ENCODE data around the gene PLCB2.

Gene PLCB2

GRCh38 chr15:40301467-40302179 lies 6.1 kb downstream of the PLCB2 start:
- DNase-seq, result no peak

- DNase-seq, result no peak
These were observed 7.0 kb downstream of the PLCB2 start for GRCh38 chr15:40300771-40301170.

GRCh38 chr15:40300367-40300766 lies 7.4 kb downstream of the PLCB2 start:
- DNase-seq, result no peak

GRCh38 chr15:40298216-40298935 lies 9.4 kb downstream of the PLCB2 start:
- no peak for DNase-seq

- no peak for DNase-seq
These were observed 10.4 kb downstream of the PLCB2 start for GRCh38 chr15:40297356-40297755.

- no peak for DNase-seq
These were observed 11.0 kb downstream of the PLCB2 start for GRCh38 chr15:40296561-40297230.

- DNase-seq, result no peak
These were observed 11.7 kb downstream of the PLCB2 start for GRCh38 chr15:40295877-40296560.

- DNase-seq, result no peak
These were observed 12.4 kb downstream of the PLCB2 start for GRCh38 chr15:40295297-40295696.

- peak; percentile 88 for DNase-seq
These were observed 13.5 kb downstream of the PLCB2 start for GRCh38 chr15:40293905-40294895.

- no peak for DNase-seq
These were observed 14.7 kb downstream of the PLCB2 start for GRCh38 chr15:40293006-40293405.

GRCh38 chr15:40292246-40292645 lies 15.5 kb downstream of the PLCB2 start:
- no peak for DNase-seq

GRCh38 chr15:40290918-40291574 lies 16.7 kb downstream of the PLCB2 start:
- peak; percentile 87 for DNase-seq

GRCh38 chr15:40290545-40290917 lies 17.2 kb downstream of the PLCB2 start:
- no peak for DNase-seq

GRCh38 chr15:40289140-40289775 lies 18.5 kb downstream of the PLCB2 start:
- no peak for DNase-seq

GRCh38 chr15:40287968-40288367 lies 19.8 kb downstream of the PLCB2 start:
- no peak for DNase-seq

- DNase-seq, result no peak
These were observed 20.2 kb downstream of the PLCB2 start for GRCh38 chr15:40287505-40287904.

GRCh38 chr15:40286794-40287193 lies 20.9 kb downstream of the PLCB2 start:
- no peak for DNase-seq

GRCh38 chr15:40286061-40286532 lies 21.6 kb downstream of the PLCB2 start:
- no peak for DNase-seq

GRCh38 chr15:40285554-40286011 lies 22.2 kb downstream of the PLCB2 start:
- no peak for DNase-seq

GRCh38 chr15:40285151-40285550 lies 22.6 kb downstream of the PLCB2 start:
- no peak for DNase-seq

Measured in eye (tissue), 1 donor.